ENCODE measurements around the gene SPAG7. TPM values are rescaled to one million over a fixed set of nuclear protein-coding genes. Genes with fewer than 3 reads are reported as not detected.

SPAG7 gene
- total and polyA plus RNA-seq, 2 of the 8 experiments (the other 6 are each of a cell fraction or from before 2014, with no cell fraction given), result 74.2 to 81.9 TPM

- Histone ChIP-seq H4K5ac (ENCODE audit: insufficient read length, low read depth, low read length) (no peak overlapping the region), H2BK15ac (ENCODE audit: low read length) (no peak overlapping the region), H3K27ac (ENCODE audit: low read depth, low read length) (no peak overlapping the region), H3K23me2 (ENCODE audit: low read depth, low read length) (peaks cover 2% of the 10 kb centered on the region; the same call in 1 of the 2 replicates), H3K4me3 (ENCODE audit: extremely low read depth in 1 of 4, insufficient read depth in 2 of 4, low read depth in 3 of 4, low read length in 4 of 4) (no peak overlapping the region), H3K9me3 (ENCODE audit: insufficient read depth in 2 of 2, low read depth in 1 of 2, low read length in 1 of 2) (no peaks in the 10 kb centered on the region), H3K18ac (ENCODE audit: extremely low read depth, low read length) (no peak overlapping the region), H3K4me2 (ENCODE audit: insufficient read depth in 1 of 2, low read depth in 2 of 2, low read length in 2 of 2) (no peak overlapping the region), H2BK12ac (ENCODE audit: low read depth, low read length) (no peak overlapping the region), H2AFZ (ENCODE audit: low read length) (no peak overlapping the region), H3K14ac (ENCODE audit: insufficient read length) (no peak overlapping the region), H2BK20ac (ENCODE audit: low read length) (no peak overlapping the region), H4K20me1 (replicated peaks in 1 of 2; ENCODE audit: control insufficient read depth in 1 of 2, insufficient read depth in 2 of 2, low read length in 2 of 2) (peaks cover 0 to 3% of the 10 kb centered on the region in 2 experiments), H3K23ac (ENCODE audit: insufficient read length) (no peak overlapping the region), H4K91ac (replicated peaks; ENCODE audit: insufficient read length, low read length) (no peak overlapping the region), H2BK120ac (replicated peaks; ENCODE audit: low read depth, low read length) (no peak overlapping the region), H3K79me2 (ENCODE audit: control insufficient read depth in 1 of 2, insufficient read depth in 2 of 2, low read length in 2 of 2) (no peaks in the 10 kb centered on the region), H2BK5ac (ENCODE audit: low read depth, low read length) (no peak overlapping the region), H3K27me3 (replicated peaks in 1 of 4; ENCODE audit: control insufficient read depth in 3 of 4, extremely low read depth in 1 of 4, insufficient read depth in 3 of 4, low read length in 3 of 4) (peaks cover 0 to 40% (median 32%) of the 10 kb centered on the region in 4 experiments; a peak in 6 of 7 replicates), H3K36me3 (ENCODE audit: control insufficient read depth in 2 of 4, insufficient read depth in 4 of 4, low read length in 3 of 4) (no peaks in the 10 kb centered on the region; a peak in 1 of 8 replicates), H4K8ac (ENCODE audit: extremely low read depth, insufficient read depth, low read length) (no peak overlapping the region), H2AK5ac (ENCODE audit: low read depth, low read length) (no peak overlapping the region), H3K4ac (replicated peaks; ENCODE audit: insufficient read length, low read depth, low read length) (no peak overlapping the region), H3K79me1 (ENCODE audit: low read depth, low read length) (no peaks in the 10 kb centered on the region), H3K56ac (replicated peaks; ENCODE audit: insufficient read length, low read depth, low read length) (no peak overlapping the region), H3K4me1 (replicated peaks in 1 of 4; ENCODE audit: control insufficient read depth in 3 of 4, insufficient read depth in 4 of 4, low read length in 3 of 4) (peaks cover 0 to 4% (median 3%) of the 10 kb centered on the region in 4 experiments; a peak in 3 of 7 replicates), H3K9ac (replicated peaks in 1 of 4; ENCODE audit: extremely low read depth in 1 of 4, low read depth in 3 of 4, low read length in 3 of 4) (no peak overlapping the region)
- ChIA-PET CTCF (ENCODE audit: partially characterized antibody) (interaction anchor here (0.9 to 4.7 kb wide), 7 partner anchors 12 to 90 kb away, joined by 3 to 43 read pairs (median 5); partner anchors contain the start of genes CAMTA2 and SPAG7), POLR2A (ENCODE audit: partially characterized antibody) (interaction anchor here (0.5 to 6.1 kb wide), 9 partner anchors 9 to 121 kb away, joined by 3 to 62 read pairs (median 3); partner anchors contain the start of genes CAMTA2, INCA1, KIF1C and PFN1)
- DNase-seq (ENCODE audit: low read depth in 1 of 2, low spot score in 2 of 2), result no peak
- TF ChIP-seq ATF3 (IDR thresholded peaks at IDR 0.05; ENCODE audit: insufficient read depth, low read depth, low read length) (no peak), KDM5A (IDR thresholded peaks at IDR 0.05; ENCODE audit: low read length) (no peak), RXRA (IDR thresholded peaks at IDR 0.05; ENCODE audit: insufficient read depth, low read depth, low read length) (no peak), PHF8 (conservative IDR thresholded peaks at IDR 0.05; ENCODE audit: low read depth, low read length) (no peak), NRF1 (IDR thresholded peaks at IDR 0.05; ENCODE audit: low read depth, low read length) (no peak), ZNF274 (IDR thresholded peaks at IDR 0.05; ENCODE audit: borderline replicate concordance, extremely low read depth, low read length) (no peak), BACH1 (IDR thresholded peaks at IDR 0.05; ENCODE audit: low read length) (no peak), GABPA (IDR thresholded peaks at IDR 0.05; ENCODE audit: borderline replicate concordance, insufficient read depth, low read length) (no peak), SRF (IDR thresholded peaks at IDR 0.05; ENCODE audit: low read depth, low read length) (no peak), BRCA1 (IDR thresholded peaks at IDR 0.05; ENCODE audit: low read depth, low read length) (no peak)
- no peak for FAIRE-seq
These were observed 11.1 kb upstream of the SPAG7 start for GRCh38 chr17:4978726-4979125.
